Adipocyte (in vitro differentiated cells): Measurements from ENCODE around the gene NT5C3B.
A peak's percentile ranks its signal among the peaks of the same experiment; 100 is the strongest.
"Not testable (repeated sequence)": the region's sequence is repeated elsewhere in the genome, so short reads cannot be mapped to it uniquely, and the experiment has no call there.

Experiments
- DNase-seq: peaks from one replicate; pipeline ENCODE4 v3.0.0-alpha.2; 2015; ENCODE audit warnings: low read depth
- H3K27me3 ChIP-seq: replicated peaks from 2 replicates; pipeline ENCODE4 v1.7.0; 2013; ENCODE audit warnings: mild to moderate bottlenecking, low read length, moderate library complexity; ENCODE audit not compliant: control insufficient read depth, insufficient read depth
- H3K36me3 ChIP-seq: 2 replicates; pipeline ENCODE4 v1.7.0; 2013; ENCODE audit warnings: low read length, mild to moderate bottlenecking, moderate library complexity; ENCODE audit not compliant: control insufficient read depth, insufficient read depth, severe bottlenecking
- H3K4me1 ChIP-seq: 2 replicates; pipeline ENCODE4 v1.7.0; 2013; ENCODE audit warnings: mild to moderate bottlenecking, low read length, moderate library complexity; ENCODE audit not compliant: control insufficient read depth, insufficient read depth
- H3K4me3 ChIP-seq: 2 replicates; pipeline ENCODE4 v1.7.0; 2013; ENCODE audit warnings: mild to moderate bottlenecking, low read length, moderate library complexity
- H3K9ac ChIP-seq: 2 replicates; pipeline ENCODE4 v1.7.0; 2013; ENCODE audit warnings: mild to moderate bottlenecking, low read length, moderate library complexity
- H3K9me3 ChIP-seq: 2 replicates; pipeline ENCODE4 v1.7.0; 2013; ENCODE audit warnings: mild to moderate bottlenecking, low read length, moderate library complexity; ENCODE audit not compliant: control insufficient read depth

Gene NT5C3B

GRCh38 chr17:41865596-41865893 is 29.5 kb upstream of the NT5C3B start:
- no peak for DNase-seq
- peak overlapping the region; percentile 92 for H3K4me3 ChIP-seq
- H3K36me3 ChIP-seq: peaks cover 40% of the 10 kb centered on the region
- H3K27me3 ChIP-seq: no peaks in the 10 kb centered on the region
- H3K9me3 ChIP-seq: no peaks in the 10 kb centered on the region
- peaks cover 14% of the 10 kb centered on the region for H3K4me1 ChIP-seq
- H3K9ac ChIP-seq: peak overlapping the region; percentile 60

DNA sequence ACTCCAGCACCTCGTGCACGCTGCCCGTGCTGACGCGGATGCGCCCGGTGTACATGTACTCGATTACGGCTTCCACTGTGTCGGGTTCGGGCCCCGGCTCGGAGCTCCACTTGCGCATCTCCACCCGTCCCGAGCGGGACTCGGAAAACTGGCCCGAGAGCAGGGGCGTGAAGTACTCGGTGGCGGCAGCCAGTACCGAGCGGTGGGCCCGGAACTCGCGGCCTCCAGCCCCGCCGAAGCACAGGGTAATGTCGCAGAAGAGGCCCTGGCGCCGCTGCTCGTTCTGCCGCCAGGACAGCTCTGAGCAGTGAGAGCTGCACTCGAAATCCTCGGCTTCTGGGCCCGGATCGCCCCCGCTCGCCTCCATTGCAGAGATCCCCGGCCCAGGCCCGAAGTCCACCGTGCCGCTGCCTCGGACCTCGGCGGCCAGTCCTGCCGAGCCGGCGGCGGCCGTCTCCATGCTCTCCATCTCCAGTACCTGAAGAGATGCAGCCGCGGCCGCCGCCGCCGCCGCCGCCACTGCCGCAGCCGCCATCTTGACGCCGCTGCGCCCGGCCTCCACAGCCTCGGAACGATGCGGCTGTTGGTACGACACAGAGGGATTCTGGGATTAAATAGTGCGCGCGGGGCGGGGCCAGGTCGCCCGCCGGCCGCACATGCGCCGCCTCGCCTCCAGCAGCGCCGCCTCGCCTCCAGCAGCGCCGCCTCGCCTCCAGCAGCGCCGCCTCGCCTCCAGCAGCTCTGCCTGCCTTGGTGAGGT is 29.0 kb upstream of the NT5C3B start, which contains the start of gene KLHL11:
TSS of gene KLHL11 (minus strand) at position 588 of the 760 bp plus-strand sequence. CDS start at position 535, 53 bp downstream.
- peak; percentile 97 for DNase-seq
- peak within 1 kb of the TSS; percentile 96 for H3K9ac ChIP-seq
- H3K36me3 ChIP-seq: peaks cover 35% of the 10 kb centered on the region
- peaks cover 14% of the 10 kb centered on the region for H3K4me1 ChIP-seq
- H3K27me3 ChIP-seq: no peaks in the 10 kb centered on the region
- H3K9me3 ChIP-seq: no peaks in the 10 kb centered on the region
- H3K4me3 ChIP-seq: peak within 1 kb of the TSS; percentile 92

- H3K4me3 ChIP-seq: peak overlapping the region; percentile 92
- no peaks in the 10 kb centered on the region for H3K27me3 ChIP-seq
- no peaks in the 10 kb centered on the region for H3K9me3 ChIP-seq
- peaks cover 14% of the 10 kb centered on the region for H3K4me1 ChIP-seq
- H3K36me3 ChIP-seq: peaks cover 30% of the 10 kb centered on the region
- DNase-seq: no peak
- peak overlapping the region; percentile 96 for H3K9ac ChIP-seq
Measured at GRCh38 chr17:41864498-41864835, 28.4 kb upstream of the NT5C3B start.

- H3K27me3 ChIP-seq: no peaks in the 10 kb centered on the region
- peak overlapping the region; percentile 96 for H3K9ac ChIP-seq
- H3K9me3 ChIP-seq: no peaks in the 10 kb centered on the region
- no peak for DNase-seq
- H3K36me3 ChIP-seq: peaks cover 18% of the 10 kb centered on the region
- H3K4me1 ChIP-seq: peaks cover 14% of the 10 kb centered on the region
- H3K4me3 ChIP-seq: peak overlapping the region; percentile 92
Measured at GRCh38 chr17:41863074-41863848, 27.2 kb upstream of the NT5C3B start.

GRCh38 chr17:41860254-41860931 is 24.4 kb upstream of the NT5C3B start:
- Histone ChIP-seq H3K36me3 (no peaks in the 10 kb centered on the region), H3K4me1 (peaks cover 14% of the 10 kb centered on the region), H3K9me3 (no peaks in the 10 kb centered on the region), H3K27me3 (no peaks in the 10 kb centered on the region), H3K9ac (no peak overlapping the region), H3K4me3 (no peak overlapping the region)
- no peak for DNase-seq

DNA sequence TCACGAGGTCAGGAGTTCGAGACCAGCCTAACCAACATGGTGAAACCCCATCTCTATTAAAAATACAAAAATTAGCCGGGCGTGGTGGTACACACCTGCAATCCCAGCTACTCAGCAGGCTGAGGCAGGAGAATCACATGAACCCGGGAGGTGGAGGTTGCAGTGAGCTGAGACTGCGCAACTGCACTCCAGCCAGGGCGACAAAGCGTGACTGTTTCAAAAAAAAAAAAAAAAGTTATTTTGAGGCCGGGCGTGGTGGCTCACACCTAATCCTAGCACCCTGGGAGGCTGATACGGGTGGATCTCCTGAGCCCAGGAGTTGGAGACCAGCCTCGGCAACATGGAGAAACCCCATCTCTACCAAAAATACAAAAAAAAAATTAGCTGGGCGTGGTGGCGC is 15.3 kb upstream of the NT5C3B start:
- not testable (repeated sequence) for H3K27me3 ChIP-seq, H3K4me3 ChIP-seq, H3K9ac ChIP-seq, DNase-seq, H3K9me3 ChIP-seq
- peaks cover 20% of the 10 kb centered on the region for H3K4me1 ChIP-seq
- H3K36me3 ChIP-seq: peaks cover 43% of the 10 kb centered on the region

GRCh38 chr17:41849251-41849990 is 13.4 kb upstream of the NT5C3B start:
- Histone ChIP-seq H3K27me3 (no peaks in the 10 kb centered on the region), H3K4me1 (peaks cover 20% of the 10 kb centered on the region), H3K4me3 (no peak overlapping the region), H3K36me3 (peaks cover 36% of the 10 kb centered on the region), H3K9me3 (no peaks in the 10 kb centered on the region), H3K9ac (no peak overlapping the region)
- no peak for DNase-seq

GRCh38 chr17:41848788-41849187 is 12.8 kb upstream of the NT5C3B start:
- Histone ChIP-seq H3K9me3 (no peaks in the 10 kb centered on the region), H3K27me3 (no peaks in the 10 kb centered on the region), H3K4me3 (no peak overlapping the region), H3K4me1 (peaks cover 20% of the 10 kb centered on the region), H3K9ac (no peak overlapping the region), H3K36me3 (peaks cover 30% of the 10 kb centered on the region)
- peak; percentile 50 for DNase-seq

GRCh38 chr17:41844971-41845370 is 8.9 kb upstream of the NT5C3B start:
- H3K27me3 ChIP-seq: no peaks in the 10 kb centered on the region
- peaks cover 12% of the 10 kb centered on the region for H3K36me3 ChIP-seq
- H3K4me1 ChIP-seq: peaks cover 20% of the 10 kb centered on the region
- no peaks in the 10 kb centered on the region for H3K9me3 ChIP-seq
- DNase-seq: no peak
- H3K4me3 ChIP-seq: no peak overlapping the region
- no peak overlapping the region for H3K9ac ChIP-seq

GRCh38 chr17:41840781-41841180 is 4.7 kb upstream of the NT5C3B start:
- not testable (repeated sequence) for DNase-seq, H3K4me1 ChIP-seq, H3K4me3 ChIP-seq, H3K9me3 ChIP-seq, H3K27me3 ChIP-seq, H3K36me3 ChIP-seq, H3K9ac ChIP-seq

- DNase-seq, H3K36me3 ChIP-seq, H3K9ac ChIP-seq, H3K4me3 ChIP-seq, H3K27me3 ChIP-seq, H3K9me3 ChIP-seq: not testable (repeated sequence)
- peaks cover 11% of the 10 kb centered on the region for H3K4me1 ChIP-seq
Measured at GRCh38 chr17:41839448-41839847, 3.4 kb upstream of the NT5C3B start.
